CD4-positive, alpha-beta T cell treated with Interleukin-1 beta for 1 hour (primary cell): ENCODE measurements around the gene SLC35A3.

Source experiments
- DNase-seq, 2 donors: peaks; one replicate each; pipeline ENCODE4 v3.0.0-alpha.2; 2020 to 2022

Gene SLC35A3

GRCh38 chr1:100080331-100080730, 110.5 kb downstream of the SLC35A3 start:
- DNase-seq = no peak
